Lower lobe of right lung (tissue), 2 donors: ENCODE data around the gene PLTP. TPM values are rescaled to one million over a fixed set of nuclear protein-coding genes. Genes with fewer than 3 reads are reported as not detected.
A peak's percentile ranks its signal among the peaks of the same experiment; 100 is the strongest.

Experiments used
- ATAC-seq, 2 donors: fragments of 200-7000 bp; cut with Tn5 transposase; one replicate each; pipeline ENCODE4 v1.9.1; 2020 to 2022; ENCODE audit warnings: mild to moderate bottlenecking in 2 of 2, moderate library complexity in 2 of 2
- DNase-seq: peaks from one replicate; pipeline ENCODE4 v3.0.0-alpha.2; 2020
- H3K27ac ChIP-seq: fragments of 200-600 bp; one replicate; pipeline ENCODE4 v1.8.0; 2022
- H3K27me3 ChIP-seq: fragments of 200-600 bp; one replicate; pipeline ENCODE4 v1.8.0; 2022; ENCODE audit warnings: low read depth
- H3K36me3 ChIP-seq: fragments of 200-600 bp; one replicate; pipeline ENCODE4 v1.8.0; 2022; ENCODE audit warnings: mild to moderate bottlenecking
- H3K4me1 ChIP-seq: fragments of 200-600 bp; one replicate; pipeline ENCODE4 v1.8.0; 2022
- H3K4me3 ChIP-seq: fragments of 200-600 bp; one replicate; pipeline ENCODE4 v1.8.0; 2022; ENCODE audit warnings: mild to moderate bottlenecking
- H3K9me3 ChIP-seq: fragments of 200-600 bp; one replicate; pipeline ENCODE4 v1.8.0; 2022
- CTCF ChIP-seq: fragments of 200-600 bp; IDR thresholded peaks from one replicate; pipeline ENCODE4 v1.8.0; 2022; ENCODE audit warnings: antibody characterized with exemption, mild to moderate bottlenecking
- intact Hi-C: fragments of 100-400 bp; cut with DNase I; formaldehyde crosslinking; loops from one replicate; pipeline ENCODE4 v1.11.0; 2022
- total RNA-seq: library from RNA; stranded (reverse); fragmentation: NEBNext Ultra II Directional; extraction: Animal tissue kit (Norgen Biotek cat#: 25700); gene quantifications from one replicate; pipeline ENCODE4 v1.2.1, GENCODE V29; 2021
- donor health status: DM: no; HTN: yes; CAD: no; lungs with severe emphysema.

PLTP gene
- total RNA-seq, 1 donor from 2014 or later, result 145 TPM

GRCh38 chr20:45894797-45895196 lies 17.2 kb downstream of the PLTP start:
- Histone ChIP-seq H3K36me3 (peaks cover 73% of the 10 kb centered on the region), H3K27ac (no peak overlapping the region), H3K27me3 (no peaks in the 10 kb centered on the region), H3K4me3 (no peak overlapping the region), H3K9me3 (no peaks in the 10 kb centered on the region), H3K4me1 (peaks cover 32% of the 10 kb centered on the region)
- intact Hi-C loops, result no loop called here
- DNase-seq (no peak), ATAC-seq (no peak)
- no peak for TF ChIP-seq CTCF

- ATAC-seq, result no peak
- TF ChIP-seq CTCF, result no peak
- intact Hi-C loops, result no loop called here
- no peak overlapping the region for H3K27ac ChIP-seq
- no peaks in the 10 kb centered on the region for H3K27me3 ChIP-seq
- peaks cover 65% of the 10 kb centered on the region for H3K36me3 ChIP-seq
- DNase-seq, result no peak
- H3K4me3 ChIP-seq, result no peak overlapping the region
- no peaks in the 10 kb centered on the region for H3K9me3 ChIP-seq
- peaks cover 34% of the 10 kb centered on the region for H3K4me1 ChIP-seq
Observed at GRCh38 chr20:45893831-45894230, 18.1 kb downstream of the PLTP start.

- H3K4me3 ChIP-seq, result peak overlapping the region; percentile 6
- no peaks in the 10 kb centered on the region for H3K9me3 ChIP-seq
- DNase-seq (no peak), ATAC-seq (no peak)
- H3K4me1 ChIP-seq, result peaks cover 34% of the 10 kb centered on the region
- H3K36me3 ChIP-seq, result peaks cover 57% of the 10 kb centered on the region
- intact Hi-C loops, result no loop called here
- no peak for TF ChIP-seq CTCF
- no peak overlapping the region for H3K27ac ChIP-seq
- H3K27me3 ChIP-seq, result no peaks in the 10 kb centered on the region
Observed at GRCh38 chr20:45892828-45893500, 19.0 kb downstream of the PLTP start.

- DNase-seq (no peak), ATAC-seq (no peak)
- no peaks in the 10 kb centered on the region for H3K27me3 ChIP-seq
- H3K4me1 ChIP-seq, result peaks cover 34% of the 10 kb centered on the region
- peak; percentile 6 for TF ChIP-seq CTCF
- H3K9me3 ChIP-seq, result no peaks in the 10 kb centered on the region
- peaks cover 52% of the 10 kb centered on the region for H3K36me3 ChIP-seq
- intact Hi-C loops, result no loop called here
- peak overlapping the region; percentile 99 for H3K4me3 ChIP-seq
- H3K27ac ChIP-seq, result peak overlapping the region; percentile 82
Observed at GRCh38 chr20:45892049-45892825, 19.7 kb downstream of the PLTP start.

GRCh38 chr20:45890985-45891983 lies 20.7 kb downstream of the PLTP start, which contains the start of the genes CTSA and NEURL2:
CTSA (plus strand) TSS chr20:45891335; CDS start chr20:45891569, 234 bp downstream.
NEURL2 (minus strand) TSS chr20:45891208; CDS start chr20:45890991, 217 bp downstream.
- Histone ChIP-seq H3K36me3 (peaks cover 52% of the 10 kb centered on the region), H3K27ac (peak within 1 kb of the TSS; percentile 82), H3K4me1 (peaks cover 34% of the 10 kb centered on the region), H3K27me3 (no peaks in the 10 kb centered on the region), H3K4me3 (peak within 1 kb of the TSS; percentile 99), H3K9me3 (no peaks in the 10 kb centered on the region)
- DNase-seq, result peak; percentile 95
- intact Hi-C loops, result no loop called here
- no peak for TF ChIP-seq CTCF
- peak; percentile 92 to 96 for ATAC-seq
